ENCODE results near the gene UBE2U. TPM values are rescaled to one million over a fixed set of nuclear protein-coding genes. Genes with fewer than 3 reads are reported as not detected.

UBE2U gene
- total and polyA plus RNA-seq, 10 of the 15 experiments (the other 5 are each of a cell fraction or from before 2014, with no cell fraction given): not detected

GRCh38 chr1:64240206-64240605 lies 36.8 kb downstream of the UBE2U start:
- ChIA-PET CTCF (interaction anchor here (1.1 to 6.0 kb wide), 3 partner anchors 21 to 548 kb away, joined by 3 to 51 read pairs (median 3); no protein-coding TSS in a partner anchor), SMC1A (ENCODE audit: uncharacterized antibody, unreplicated experiment) (interaction anchor here (3.4 kb wide), 1 partner anchor 102 kb away, joined by 32 read pairs; no protein-coding TSS in a partner anchor), POLR2A (no interaction called here), RAD21 (ENCODE audit: unreplicated experiment) (interaction anchor here (1.0 to 7.4 kb wide), 2 partner anchors 102 to 548 kb away, joined by 3 to 61 read pairs; no protein-coding TSS in a partner anchor)
- Histone ChIP-seq H3K36me3 (ENCODE audit: control insufficient read depth in 2 of 2, insufficient read depth in 2 of 2, low read length in 1 of 2) (no peaks in the 10 kb centered on the region), H4K20me1 (ENCODE audit: control insufficient read depth, insufficient read depth) (no peaks in the 10 kb centered on the region), H3K4me2 (ENCODE audit: control insufficient read depth, insufficient read depth) (no peak overlapping the region), H3K4me1 (ENCODE audit: control insufficient read depth, insufficient read depth, low read length) (no peaks in the 10 kb centered on the region), H2AFZ (ENCODE audit: control insufficient read depth, low read depth, low read length) (no peak overlapping the region), H3K27ac (ENCODE audit: control insufficient read depth, insufficient read depth) (no peak overlapping the region), H3K9ac (ENCODE audit: control insufficient read depth, insufficient read depth, low read length) (no peak overlapping the region), H3K4me3 (no peak overlapping the region), H3K9me3 (replicated peaks; ENCODE audit: control insufficient read depth, insufficient read depth, low read length) (no peaks in the 10 kb centered on the region), H3K27me3 (replicated peaks in 1 of 2; ENCODE audit: control insufficient read depth in 2 of 2, insufficient read depth in 2 of 2, low read length in 1 of 2) (no peaks in the 10 kb centered on the region), H3K79me2 (ENCODE audit: control insufficient read depth, insufficient read depth, low read length) (no peaks in the 10 kb centered on the region)
- DNase-seq (ENCODE audit: low read depth, low spot score) (no peak), FAIRE-seq (no peak), ATAC-seq (no peak)
- TF ChIP-seq SIN3A (IDR thresholded peaks at IDR 0.05; ENCODE audit: low read depth, low read length): no peak
- no peak for TF ChIP-seq NR2F1 (conservative IDR thresholded peaks at IDR 0.05)
- TF ChIP-seq RELB (IDR thresholded peaks at IDR 0.05; ENCODE audit: low read depth): no peak
- no TSS peak for BruUV-seq (replicated peaks)
- in situ Hi-C loops (cut with MboI): loop anchor here (5.0 kb wide), 3 partner anchors 98 to 623 kb away; no protein-coding TSS in a partner anchor
- intact Hi-C loops (cut with micrococcal nuclease; ENCODE audit: unreplicated experiment): loop anchor here (5.0 kb wide), 1 partner anchor 68 kb away; no protein-coding TSS in a partner anchor

DNA sequence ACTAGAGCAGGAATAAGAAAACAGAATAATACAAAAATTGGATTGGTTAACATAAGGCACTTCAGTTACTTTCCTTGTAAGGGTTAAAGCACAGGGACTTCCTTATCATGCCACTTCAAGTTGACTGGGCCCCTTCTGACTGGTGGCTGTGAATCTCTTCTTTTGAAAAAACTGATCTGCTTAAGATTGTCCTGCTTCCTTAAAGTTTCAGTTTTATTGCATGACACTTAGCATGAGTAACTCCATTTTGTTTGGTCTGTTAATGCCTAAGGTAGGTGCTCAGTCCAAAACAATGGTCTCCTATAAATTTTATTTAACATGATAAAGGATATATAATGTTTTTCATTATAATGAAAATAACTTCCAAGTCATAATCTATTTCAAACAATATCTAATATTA lies 37.6 kb downstream of the UBE2U start:
- RAD21 ChIA-PET (ENCODE audit: unreplicated experiment): interaction anchor here (1.1 to 7.4 kb wide), 4 partner anchors 9 to 549 kb away, joined by 4 to 61 read pairs (median 7); no protein-coding TSS in a partner anchor
- BruUV-seq (replicated peaks): no TSS peak
- Histone ChIP-seq H3K27ac (ENCODE audit: control insufficient read depth, insufficient read depth) (no peak overlapping the region), H3K27me3 (replicated peaks in 1 of 2; ENCODE audit: control insufficient read depth in 2 of 2, insufficient read depth in 2 of 2, low read length in 1 of 2) (no peaks in the 10 kb centered on the region), H3K4me3 (no peak overlapping the region), H4K20me1 (ENCODE audit: control insufficient read depth, insufficient read depth) (no peaks in the 10 kb centered on the region), H2AFZ (ENCODE audit: control insufficient read depth, low read depth, low read length) (no peak overlapping the region), H3K4me2 (ENCODE audit: control insufficient read depth, insufficient read depth) (no peak overlapping the region), H3K9ac (ENCODE audit: control insufficient read depth, insufficient read depth, low read length) (no peak overlapping the region), H3K36me3 (ENCODE audit: control insufficient read depth in 2 of 2, insufficient read depth in 2 of 2, low read length in 1 of 2) (no peaks in the 10 kb centered on the region), H3K79me2 (ENCODE audit: control insufficient read depth, insufficient read depth, low read length) (no peaks in the 10 kb centered on the region), H3K9me3 (replicated peaks; ENCODE audit: control insufficient read depth, insufficient read depth, low read length) (no peaks in the 10 kb centered on the region), H3K4me1 (ENCODE audit: control insufficient read depth, insufficient read depth, low read length) (no peaks in the 10 kb centered on the region)
- SMC1A ChIA-PET (ENCODE audit: uncharacterized antibody, unreplicated experiment): interaction anchor here (0.7 to 3.4 kb wide), 5 partner anchors 80 to 566 kb away, joined by 3 to 32 read pairs (median 7); no protein-coding TSS in a partner anchor
- DNase-seq (ENCODE audit: low read depth, low spot score): no peak
- intact Hi-C loops (cut with micrococcal nuclease; ENCODE audit: unreplicated experiment): loop anchor here (5.0 kb wide), 1 partner anchor 69 kb away; no protein-coding TSS in a partner anchor
- ATAC-seq: no peak
- FAIRE-seq: no peak
- in situ Hi-C loops (cut with MboI): loop anchor here (5.0 kb wide), 3 partner anchors 99 to 624 kb away; no protein-coding TSS in a partner anchor
- POLR2A ChIA-PET: no interaction called here
- CTCF ChIA-PET: interaction anchor here (2.0 to 6.0 kb wide), 6 partner anchors 77 to 566 kb away, joined by 5 to 51 read pairs (median 12); no protein-coding TSS in a partner anchor
- TF ChIP-seq, protein P1, sequence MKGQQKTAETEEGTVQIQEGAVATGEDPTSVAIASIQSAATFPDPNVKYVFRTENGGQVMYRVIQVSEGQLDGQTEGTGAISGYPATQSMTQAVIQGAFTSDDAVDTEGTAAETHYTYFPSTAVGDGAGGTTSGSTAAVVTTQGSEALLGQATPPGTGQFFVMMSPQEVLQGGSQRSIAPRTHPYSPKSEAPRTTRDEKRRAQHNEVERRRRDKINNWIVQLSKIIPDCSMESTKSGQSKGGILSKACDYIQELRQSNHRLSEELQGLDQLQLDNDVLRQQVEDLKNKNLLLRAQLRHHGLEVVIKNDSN (IDR thresholded peaks at IDR 0.05; ENCODE audit: borderline replicate concordance, extremely low read length, insufficient read depth, low read depth, low read length): no peak
- TF ChIP-seq TARDBP (IDR thresholded peaks at IDR 0.05; ENCODE audit: borderline replicate concordance): no peak
- no peak for TF ChIP-seq YY1 (IDR thresholded peaks at IDR 0.05; ENCODE audit: low read depth, low read length)
- TF ChIP-seq YBX1 (IDR thresholded peaks at IDR 0.05): no peak
- no peak for TF ChIP-seq E4F1 (IDR thresholded peaks at IDR 0.05; ENCODE audit: borderline replicate concordance, partially characterized antibody)
- TF ChIP-seq NBN (IDR thresholded peaks at IDR 0.05): no peak
- TF ChIP-seq POU2F2 (IDR thresholded peaks at IDR 0.05; ENCODE audit: borderline replicate concordance, low read depth, low read length): no peak
- TF ChIP-seq RELA (IDR thresholded peaks at IDR 0.05; ENCODE audit: borderline replicate concordance, partially characterized antibody): no peak
- TF ChIP-seq CREM (IDR thresholded peaks at IDR 0.05; ENCODE audit: low read depth): no peak
- TF ChIP-seq ATF7 (IDR thresholded peaks at IDR 0.05; ENCODE audit: low read depth): no peak

Measured in GM12878 (cell line).